ENCODE measurements around the gene ZFP91.

- TF ChIP-seq ZNF326 (CRISPR knock-in tag; IDR thresholded peaks at IDR 0.05; ENCODE audit: borderline replicate concordance): no peak
- TF ChIP-seq ZNF740 (CRISPR knock-in tag; IDR thresholded peaks at IDR 0.05): no peak
- TF ChIP-seq ZNF468 (CRISPR knock-in tag; IDR thresholded peaks at IDR 0.05): no peak
- TF ChIP-seq POLR2AphosphoS2 (IDR thresholded peaks at IDR 0.05; ENCODE audit: low read depth, low read length): no peak
- TF ChIP-seq CBFB (CRISPR knock-in tag; IDR thresholded peaks at IDR 0.05): no peak
- TF ChIP-seq GABPB1 (CRISPR knock-in tag; IDR thresholded peaks at IDR 0.05): no peak
- no peak for TF ChIP-seq ADNP (CRISPR knock-in tag; IDR thresholded peaks at IDR 0.05)
- no peak for TF ChIP-seq FOSL1 (CRISPR knock-in tag; IDR thresholded peaks at IDR 0.05; ENCODE audit: borderline replicate concordance)
- TF ChIP-seq PRPF4 (IDR thresholded peaks at IDR 0.05; ENCODE audit: low read depth, low read length, poor library complexity, severe bottlenecking): no peak
These were observed 47.0 kb upstream of the ZFP91 start for GRCh38 chr11:58531865-58532341.
